Raji (cell line): ENCODE measurements around the gene CELA2B.

ENCODE experiments used
- POLR2A ChIP-seq: IDR thresholded peaks from 2 replicates; pipeline ENCODE4 v1.6.1; 2011; ENCODE audit warnings: low read depth, low read length, control low read depth; ENCODE audit not compliant: insufficient read depth

The CELA2B gene

GRCh38 chr1:15475752-15476314 is at the start of gene CELA2B:
TSS of gene CELA2B (plus strand) at chr1:15476104. CDS start at chr1:15476126, 22 bp downstream.
- no peak for TF ChIP-seq POLR2A

DNA sequence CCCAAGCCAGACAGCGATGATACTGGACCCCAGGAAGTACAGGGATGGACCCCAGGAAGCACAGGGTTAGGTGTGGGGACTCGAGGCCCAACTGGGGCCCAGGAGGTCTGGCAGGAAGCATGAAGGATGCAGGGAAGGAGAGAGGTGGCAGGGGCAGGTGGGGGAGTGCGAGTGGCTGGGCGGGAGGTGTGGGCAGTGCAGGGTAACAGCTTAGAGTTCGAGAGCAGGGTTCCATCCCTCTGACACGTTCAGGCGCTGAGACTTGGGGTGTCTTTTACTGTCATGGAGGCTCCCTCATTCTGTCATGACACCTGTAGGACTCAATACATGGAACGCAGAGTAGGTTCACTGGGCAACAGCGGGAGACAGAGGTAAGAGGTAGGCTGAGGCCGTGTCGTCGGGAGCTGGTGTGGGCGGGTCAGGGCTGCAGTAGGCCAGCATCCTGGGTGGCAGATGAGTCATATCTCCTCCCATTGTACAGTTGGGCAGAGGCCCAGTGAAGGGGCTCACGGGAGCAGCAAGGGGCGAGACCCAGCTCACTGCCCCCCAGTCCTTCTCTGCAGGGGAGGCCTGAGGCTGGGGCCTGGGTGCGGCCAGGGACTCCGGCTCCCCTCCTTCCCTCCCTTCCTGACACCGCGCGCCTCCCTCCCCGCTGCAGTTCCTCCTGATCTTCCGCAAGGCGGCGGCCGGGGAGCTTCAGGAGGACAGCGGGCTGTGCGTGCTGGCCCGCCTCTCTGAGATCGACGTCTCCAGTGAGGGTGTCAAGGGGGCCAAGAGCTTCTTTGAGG is 49.2 kb upstream of the CELA2B start:
- TF ChIP-seq POLR2A: no peak

- TF ChIP-seq POLR2A: no peak
Measured at GRCh38 chr1:15427280-15427666, 48.6 kb upstream of the CELA2B start.

GRCh38 chr1:15428815-15429435 is 47.0 kb upstream of the CELA2B start:
- no peak for TF ChIP-seq POLR2A

DNA sequence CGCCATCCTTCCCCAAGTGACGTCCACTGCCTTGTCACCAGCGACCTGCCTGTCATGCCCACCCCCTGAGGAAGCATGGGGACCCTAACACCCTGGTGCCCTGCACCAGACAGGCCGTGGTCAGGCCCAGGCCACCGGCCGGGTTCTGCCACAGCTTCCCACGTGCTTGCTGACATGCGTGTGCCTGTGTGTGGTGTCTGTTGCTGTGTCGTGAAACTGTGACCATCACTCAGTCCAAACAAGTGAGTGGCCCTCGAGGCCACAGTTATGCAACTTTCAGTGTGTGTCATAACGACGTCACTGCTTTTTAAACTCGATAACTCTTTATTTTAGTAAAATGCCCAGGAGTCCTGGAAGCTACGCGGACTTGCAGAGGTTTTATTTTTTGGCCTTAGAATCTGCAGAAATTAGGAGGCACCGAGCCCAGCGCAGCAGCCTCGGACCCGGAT is 46.2 kb upstream of the CELA2B start:
- no peak for TF ChIP-seq POLR2A

DNA sequence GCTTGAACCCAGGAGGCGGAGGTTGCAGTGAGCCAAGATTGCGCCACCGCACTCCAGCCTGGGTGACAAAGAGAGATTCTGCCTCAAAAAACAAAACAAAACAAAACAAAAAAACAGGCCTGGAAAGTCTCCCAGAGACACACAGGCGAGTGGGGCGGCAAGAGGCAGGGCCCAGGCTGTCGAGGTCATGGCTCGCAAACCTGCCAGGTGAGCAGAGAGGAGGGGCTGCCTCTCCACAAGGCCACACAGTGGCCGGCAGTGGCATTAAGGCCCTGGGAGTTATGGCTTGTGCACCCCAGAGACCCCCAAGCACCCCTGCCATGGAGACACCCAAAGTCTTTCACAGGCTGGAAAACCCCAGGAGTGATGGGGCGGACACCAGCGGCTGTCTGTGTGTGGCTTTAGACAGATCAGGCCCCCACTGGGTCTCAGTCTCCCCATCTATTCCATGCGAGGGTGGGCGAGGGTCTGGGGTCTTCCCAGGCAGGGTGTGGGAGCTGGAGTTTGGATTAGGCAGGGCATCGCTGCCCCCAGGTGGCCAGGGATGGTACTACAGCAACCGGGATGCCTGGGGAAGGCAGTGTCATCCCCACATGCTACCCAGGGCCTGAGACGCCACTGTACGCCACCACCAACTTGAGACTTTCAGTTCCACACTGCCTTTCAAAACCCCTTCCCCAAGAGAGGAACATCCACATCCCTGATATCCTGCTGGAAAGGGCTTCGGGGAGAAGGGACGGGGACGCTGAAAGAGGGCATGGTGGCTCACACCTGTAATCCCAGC is 44.9 kb upstream of the CELA2B start:
- TF ChIP-seq POLR2A: no peak

GRCh38 chr1:15431571-15431948 is 44.3 kb upstream of the CELA2B start:
- no peak for TF ChIP-seq POLR2A

- TF ChIP-seq POLR2A: no peak
Measured at GRCh38 chr1:15432324-15432723, 43.6 kb upstream of the CELA2B start.

- TF ChIP-seq POLR2A: no peak
Measured at GRCh38 chr1:15433471-15433870, 42.4 kb upstream of the CELA2B start.

DNA sequence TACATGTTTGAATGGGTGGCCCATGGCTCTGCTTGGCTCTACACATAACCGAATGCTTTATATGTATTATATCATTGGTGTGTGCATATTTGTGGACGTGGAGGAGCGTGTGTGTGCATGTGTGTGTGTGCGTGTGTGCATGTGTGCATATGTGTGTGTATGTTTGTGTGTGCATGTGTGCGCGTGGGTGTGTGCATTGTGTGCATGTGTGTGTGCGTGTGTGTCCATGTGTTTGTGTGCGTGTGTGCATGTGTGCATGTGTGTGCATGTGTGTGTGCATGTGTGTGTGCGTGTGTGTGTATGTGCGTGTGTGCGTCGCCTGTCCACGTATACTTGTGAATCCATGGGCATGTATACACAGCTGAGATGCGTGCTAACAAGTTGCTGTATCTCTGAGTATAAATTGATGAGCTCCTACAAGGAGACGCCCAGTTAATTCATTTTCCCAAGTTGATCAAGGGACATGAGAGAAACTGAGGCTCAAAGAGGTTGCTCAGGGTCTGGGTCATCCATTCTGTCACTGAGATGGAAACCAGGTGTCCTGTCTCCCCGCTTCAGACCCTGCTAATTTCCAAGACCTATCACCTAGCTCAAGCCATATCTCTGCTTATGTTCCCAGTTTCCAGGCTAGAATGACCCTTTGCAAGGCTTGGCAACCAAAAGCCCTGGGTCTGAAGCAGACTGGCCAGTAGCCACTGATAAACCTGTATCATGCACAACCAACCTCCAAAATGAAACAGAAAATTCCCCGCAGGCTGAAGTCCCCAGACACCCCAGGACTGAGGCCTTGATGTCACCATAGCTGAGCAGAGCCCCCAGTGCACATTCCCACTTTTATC is 40.4 kb upstream of the CELA2B start:
- TF ChIP-seq POLR2A: no peak

- TF ChIP-seq POLR2A: no peak
Measured at GRCh38 chr1:15436881-15437442, 38.9 kb upstream of the CELA2B start.

- TF ChIP-seq POLR2A: no peak
Measured at GRCh38 chr1:15439325-15439724, 36.6 kb upstream of the CELA2B start.

- TF ChIP-seq POLR2A: no peak
Measured at GRCh38 chr1:15440357-15440756, 35.5 kb upstream of the CELA2B start.

- no peak for TF ChIP-seq POLR2A
Measured at GRCh38 chr1:15441247-15441646, 34.7 kb upstream of the CELA2B start.
